ENCODE measurements around the gene BYSL.
"Not testable (repeated sequence)": the region's sequence is repeated elsewhere in the genome, so short reads cannot be mapped to it uniquely, and the experiment has no call there.

BYSL gene

DNA sequence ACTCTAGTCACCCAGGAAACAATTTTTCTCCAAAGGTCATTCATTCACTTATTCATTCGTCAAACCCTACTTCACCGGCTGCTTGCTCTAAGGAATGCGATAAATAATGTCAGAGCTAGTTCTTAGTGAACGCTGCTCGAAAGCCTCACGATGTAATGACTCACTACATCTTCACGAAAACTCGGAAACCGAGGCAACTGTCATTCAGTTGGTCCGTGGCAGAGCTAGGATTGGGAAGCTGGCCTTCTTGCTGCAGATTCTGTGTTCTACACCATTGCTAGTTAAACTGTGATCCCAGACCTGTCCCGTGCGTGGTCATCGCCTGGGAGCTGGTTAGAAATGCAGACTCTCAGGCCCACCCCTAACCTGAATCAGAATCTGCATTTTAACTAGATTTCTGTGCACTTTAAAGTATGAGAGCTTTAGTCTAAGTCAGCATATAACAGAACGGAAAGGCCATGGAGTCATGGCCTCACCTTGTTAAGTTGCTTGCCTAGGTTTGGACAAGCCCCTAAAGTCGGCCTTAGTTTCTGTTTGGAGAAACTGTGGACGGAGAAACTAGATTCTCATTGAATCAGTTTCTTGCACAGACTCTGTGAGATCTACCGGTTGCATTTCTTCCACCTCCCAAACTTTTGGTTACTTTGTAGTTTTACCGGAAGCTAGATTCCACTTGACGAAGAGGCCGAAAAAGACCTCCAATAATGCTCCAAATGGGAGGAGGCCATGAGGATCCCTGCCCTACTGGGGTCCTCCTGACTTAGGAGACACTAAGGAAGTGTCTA, 21.0 kb downstream of the BYSL start:
- DNase-seq: no peak

- DNase-seq: not testable (repeated sequence)
Measured at GRCh38 chr6:41942882-41943281, 21.6 kb downstream of the BYSL start.

DNA sequence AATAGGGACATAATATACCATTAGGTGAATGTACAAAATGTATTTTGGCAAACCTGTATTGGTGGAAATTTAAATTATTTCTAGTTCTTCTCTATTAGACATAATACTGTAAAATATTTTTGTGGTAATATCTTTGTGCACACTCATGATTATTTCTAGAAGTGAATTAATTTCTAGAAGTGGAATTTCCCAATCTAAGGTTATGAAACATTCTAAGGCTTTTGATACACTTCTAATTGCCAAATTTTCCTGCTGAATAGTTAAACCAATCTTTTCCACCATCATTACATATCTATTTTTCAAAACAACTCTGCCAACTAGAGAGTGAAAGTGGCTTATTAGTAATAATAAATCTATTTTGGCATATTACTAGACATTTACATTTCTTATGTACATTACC, 22.2 kb downstream of the BYSL start:
- DNase-seq: no peak

DNA sequence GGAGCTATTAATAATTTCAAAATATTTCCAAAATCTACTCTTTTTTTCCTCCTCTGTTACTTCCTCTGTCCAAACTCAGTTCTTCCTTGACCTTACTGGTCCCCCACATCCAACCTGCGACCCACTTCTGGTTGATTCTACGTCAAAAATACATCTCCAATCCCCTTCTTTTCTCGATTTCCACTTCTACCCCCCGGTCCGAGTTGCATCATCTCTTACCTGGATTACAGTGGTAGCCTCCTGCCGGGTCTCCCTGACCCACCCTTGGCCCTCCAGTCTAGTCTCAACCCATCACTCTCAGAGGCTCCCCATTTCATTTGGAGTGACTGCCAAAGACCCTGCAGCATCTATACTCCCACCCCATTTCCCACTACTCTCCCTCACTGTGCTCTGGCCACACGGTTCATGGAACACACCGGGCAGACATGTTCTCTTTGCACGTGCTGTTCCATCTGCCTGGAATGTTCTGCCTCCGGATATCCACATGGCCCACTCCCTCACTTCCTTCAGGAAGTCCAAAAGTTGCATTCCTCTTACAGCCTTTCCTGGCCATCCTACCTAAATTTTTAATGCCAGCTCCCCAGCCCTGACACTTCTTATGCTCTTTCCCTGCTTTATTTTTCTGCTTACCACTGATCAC, 26.4 kb downstream of the BYSL start:
- no peak for DNase-seq

GRCh38 chr6:41954668-41955067, 33.4 kb downstream of the BYSL start:
- no peak for DNase-seq

GRCh38 chr6:41955412-41955811, 34.1 kb downstream of the BYSL start:
- no peak for DNase-seq

DNA sequence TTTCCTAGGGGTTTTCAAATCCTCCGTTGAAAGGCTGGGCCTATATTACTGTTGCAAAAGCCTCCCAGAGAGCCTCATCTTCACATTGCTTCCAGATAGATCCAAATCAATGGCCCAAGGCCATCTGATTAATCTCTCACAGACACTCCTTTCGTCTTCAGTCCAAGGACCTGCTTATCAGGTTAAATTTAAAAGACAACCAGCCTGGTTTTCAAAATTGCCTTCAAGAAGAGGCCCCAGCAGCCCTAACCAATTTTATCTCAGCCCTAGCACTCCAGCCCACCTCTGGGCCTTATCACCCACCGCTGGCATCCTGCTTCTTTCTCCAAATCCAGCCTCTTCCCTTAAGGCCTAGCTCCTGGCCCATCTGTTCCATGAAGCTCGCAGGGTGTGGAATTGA, 35.8 kb downstream of the BYSL start:
- no peak for DNase-seq

DNA sequence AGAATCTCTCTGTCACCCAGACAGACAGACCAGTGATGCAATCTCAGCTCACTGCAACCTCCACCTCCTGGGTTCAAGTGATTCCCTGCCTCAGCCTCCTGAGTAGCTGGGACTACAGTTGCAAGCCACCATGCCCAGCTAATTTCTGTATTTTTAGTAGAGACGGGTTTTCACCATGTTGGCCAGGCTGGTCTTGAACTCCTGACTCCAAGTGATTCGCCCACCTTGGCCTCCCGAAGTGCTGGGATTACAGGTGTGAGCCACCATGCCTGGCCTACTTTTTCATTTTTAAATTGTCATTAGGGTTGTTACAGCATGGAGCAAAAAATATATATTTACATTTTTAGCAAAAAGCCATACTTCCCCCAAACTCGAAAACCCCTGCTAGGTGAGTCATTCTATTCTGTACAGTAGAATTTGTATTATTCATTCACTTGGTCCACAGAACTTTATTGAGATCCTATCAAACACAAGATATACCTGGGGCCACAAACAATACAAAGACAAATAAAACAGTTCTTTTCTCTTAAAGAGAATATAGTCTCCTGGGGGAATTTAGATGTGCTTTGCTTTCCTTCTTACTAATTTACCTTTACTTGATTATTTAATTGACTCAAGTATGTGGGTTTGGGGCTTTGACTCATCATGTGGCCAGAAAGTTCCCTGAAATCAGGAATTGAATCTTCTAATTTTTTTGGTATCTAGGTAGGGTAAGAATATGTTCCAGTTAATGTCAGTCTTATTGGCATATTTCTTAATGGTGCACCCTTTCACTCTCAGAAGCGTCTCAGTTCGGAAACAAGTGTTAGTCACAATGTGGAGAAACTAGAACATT, 36.9 kb downstream of the BYSL start:
- DNase-seq: no peak

DNA sequence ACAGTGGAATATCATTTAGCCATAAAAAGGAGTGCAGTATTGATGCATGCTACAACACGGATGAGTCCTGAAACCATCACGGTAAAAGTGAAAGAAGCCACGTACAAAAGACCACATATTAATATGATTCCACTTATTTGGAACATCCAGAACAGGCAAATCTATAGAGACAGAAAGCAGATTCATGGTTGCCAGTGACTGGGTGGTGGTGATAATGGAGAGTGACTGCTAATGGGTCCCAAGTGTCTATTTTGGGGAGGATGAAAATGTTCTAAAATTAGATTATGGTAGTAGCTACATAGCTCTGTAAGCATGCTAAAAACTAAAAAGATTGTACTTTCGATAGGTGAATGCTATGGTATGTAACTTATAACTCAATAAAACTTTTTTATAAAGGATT, 38.7 kb downstream of the BYSL start:
- no peak for DNase-seq

DNA sequence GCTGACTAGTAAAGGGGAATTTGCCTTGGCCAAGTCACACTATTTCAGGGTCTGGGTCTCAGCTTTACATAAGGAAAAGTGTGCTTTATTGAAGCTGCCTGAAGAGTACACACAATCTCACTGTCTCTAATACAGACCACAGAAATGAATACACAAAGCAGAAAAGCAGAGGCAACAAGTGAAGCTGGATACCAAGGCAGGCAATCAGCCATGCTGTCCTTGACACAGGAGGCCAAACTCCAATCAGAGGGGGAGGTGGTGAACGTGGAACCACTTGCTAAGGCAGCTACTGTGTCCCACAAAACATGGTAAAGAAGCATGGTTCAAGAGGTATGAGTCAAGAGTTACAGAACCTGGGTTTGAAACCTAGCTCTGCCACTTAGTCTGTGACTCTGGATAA, 42.1 kb downstream of the BYSL start:
- DNase-seq: no peak

DNA sequence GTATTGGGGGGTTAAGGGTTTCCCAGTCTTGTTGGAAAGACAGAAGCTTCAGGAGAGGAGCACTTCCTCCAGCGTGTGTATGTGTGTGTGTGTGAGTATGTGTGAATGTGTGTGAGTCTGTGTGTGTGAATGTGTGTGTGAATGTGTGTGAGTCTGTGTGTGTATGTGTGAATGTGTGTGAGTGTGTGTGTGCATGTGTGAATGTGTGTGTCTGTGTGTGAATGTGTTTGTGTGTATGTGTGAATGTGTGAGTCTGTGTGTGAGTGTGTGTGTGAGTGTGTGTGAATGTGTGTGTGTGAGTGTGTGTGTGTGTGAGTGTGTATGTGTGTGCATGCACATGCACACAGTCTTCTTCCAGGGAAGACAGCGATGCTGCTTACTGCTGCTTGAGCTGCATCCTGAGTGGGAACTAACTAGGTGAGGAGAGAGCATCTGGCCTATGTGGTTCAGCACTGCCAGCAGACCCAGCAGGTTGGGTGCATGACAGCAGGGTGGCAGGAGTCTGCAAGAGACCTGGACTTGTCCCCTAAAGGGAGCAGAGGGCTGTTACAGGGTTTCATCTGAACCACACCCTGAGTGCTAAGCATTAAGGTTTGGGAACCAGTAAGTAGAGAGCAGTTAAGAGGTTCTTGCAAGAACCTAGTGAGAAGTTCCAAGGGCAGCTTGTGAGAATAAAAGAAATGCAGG, 43.0 kb downstream of the BYSL start:
- DNase-seq: no peak

- no peak for DNase-seq
Measured at GRCh38 chr6:41965429-41966213, 44.3 kb downstream of the BYSL start.

DNA sequence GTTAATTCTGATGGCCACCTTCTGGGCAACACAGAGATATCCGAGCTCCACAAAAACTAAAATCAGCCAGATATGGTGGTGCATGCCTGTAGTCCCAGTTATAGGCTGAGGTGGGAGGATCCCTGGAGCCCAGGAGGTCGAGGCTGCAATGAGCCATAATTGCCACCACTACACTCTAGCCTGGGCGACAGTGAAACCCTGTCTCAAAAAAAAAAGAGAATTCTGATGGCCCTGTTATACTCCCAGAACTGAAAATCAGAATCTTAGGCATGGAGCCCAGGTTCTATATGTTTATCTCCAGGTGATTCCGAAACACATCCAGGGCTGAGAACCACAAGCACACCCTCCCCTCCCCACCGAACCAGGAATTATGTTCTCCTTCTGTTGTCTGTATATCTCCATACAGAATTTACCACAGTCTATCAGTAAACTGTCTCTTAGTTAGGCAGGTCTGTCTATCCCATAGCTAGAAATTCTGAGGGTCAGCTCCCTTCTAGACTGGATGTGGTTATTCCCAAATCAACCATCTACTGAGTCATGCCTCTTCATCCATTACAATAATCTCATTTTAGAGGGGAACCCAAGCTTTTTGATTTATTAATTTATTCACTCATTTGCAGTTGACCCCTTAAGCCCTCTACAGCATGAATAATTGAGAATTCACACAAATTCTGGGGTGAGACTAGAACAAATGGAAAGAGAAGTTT, 45.1 kb downstream of the BYSL start:
- DNase-seq: no peak

GRCh38 chr6:41966961-41967311, 45.6 kb downstream of the BYSL start:
- DNase-seq: no peak

DNA sequence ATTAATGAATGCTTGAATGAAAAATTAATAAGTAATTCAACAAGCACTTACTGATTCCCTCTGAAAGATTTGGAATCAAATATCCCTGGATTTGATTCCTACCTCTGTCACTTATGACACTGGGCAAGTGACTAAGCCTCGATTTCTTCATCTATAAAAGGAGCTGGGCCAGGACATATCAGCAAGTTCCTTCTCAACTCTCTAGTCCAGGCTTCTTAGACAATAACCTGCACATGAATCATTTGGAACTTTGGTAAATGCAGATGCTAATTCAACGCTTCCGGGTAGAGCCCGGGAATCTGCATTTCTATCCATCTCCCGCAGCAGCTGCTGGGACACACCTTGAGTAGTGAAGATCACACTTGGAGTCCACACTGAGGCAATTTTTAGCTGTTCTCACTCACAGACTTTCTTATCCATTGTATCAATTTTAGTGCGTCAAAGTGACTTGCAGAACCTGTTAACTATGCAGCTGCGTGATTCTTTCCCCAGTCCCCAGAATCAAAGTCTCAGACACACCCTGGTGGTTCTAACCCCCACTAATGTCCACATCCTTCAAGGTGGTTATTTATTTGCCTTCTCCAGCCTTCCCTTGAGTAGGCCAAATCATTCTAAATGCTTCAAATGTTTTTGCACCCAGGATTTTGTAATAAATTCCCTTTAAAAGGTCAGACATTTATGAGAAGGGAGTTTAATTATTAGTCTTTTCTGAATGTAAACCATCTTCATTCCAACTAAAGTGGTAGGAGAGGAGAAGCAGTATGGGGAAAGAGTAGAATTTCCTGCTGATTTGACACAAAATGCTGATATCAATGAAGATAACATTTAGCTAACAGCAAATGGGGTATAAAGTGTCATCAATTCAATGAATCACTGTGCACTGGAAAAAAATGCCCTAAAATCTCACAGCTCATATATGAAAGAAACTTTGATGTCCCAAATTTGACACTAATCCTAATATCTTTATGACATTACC, 46.3 kb downstream of the BYSL start:
- no peak for DNase-seq

GRCh38 chr6:41970436-41970846, 49.1 kb downstream of the BYSL start:
- DNase-seq: no peak

- no peak for DNase-seq
Measured at GRCh38 chr6:41972826-41973225, 51.5 kb downstream of the BYSL start.

DNA sequence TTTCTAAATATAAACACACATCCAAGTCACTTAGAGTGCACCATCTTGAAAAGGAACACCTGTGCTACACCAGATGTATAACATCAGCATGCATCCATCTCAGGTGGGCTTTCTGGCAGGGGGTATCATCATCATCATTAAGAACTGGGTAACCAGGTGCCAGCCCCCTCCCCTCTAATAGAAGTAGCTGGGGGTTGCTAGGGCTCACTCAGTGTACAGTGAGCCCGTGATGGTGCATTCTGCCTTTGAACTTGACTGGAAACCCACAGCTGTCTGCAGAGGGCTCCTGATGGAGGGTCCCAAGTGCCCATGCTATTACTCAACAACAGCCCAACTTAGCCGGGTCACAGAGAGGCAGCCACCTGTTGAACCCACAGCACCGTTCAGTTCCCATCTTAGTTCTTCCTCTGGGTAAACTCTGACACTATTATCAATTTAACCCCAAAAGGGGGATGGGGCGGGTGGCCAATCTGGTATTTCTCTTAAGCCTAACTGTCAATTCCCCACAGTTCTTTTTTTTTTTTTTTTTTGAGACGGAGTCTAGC, 53.1 kb downstream of the BYSL start:
- no peak for DNase-seq

DNA sequence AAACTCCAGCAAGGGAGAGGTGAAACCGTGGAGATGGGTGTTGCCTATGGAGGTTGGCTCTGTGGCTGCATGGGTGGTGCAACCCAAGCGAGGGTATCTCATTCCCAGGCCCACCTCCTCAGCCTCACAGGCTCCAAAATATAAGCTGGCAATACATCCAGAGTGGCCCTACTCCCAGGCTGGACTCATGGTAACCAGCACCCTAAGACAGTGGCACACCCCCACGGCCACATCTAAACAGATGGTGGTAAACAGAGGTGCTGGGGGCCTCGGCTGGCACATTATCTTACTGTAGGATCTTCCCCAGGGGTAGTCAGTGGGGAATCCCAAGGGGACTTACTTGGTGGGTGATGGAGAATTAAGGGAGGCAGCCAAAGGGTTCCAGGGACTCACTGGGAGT, 54.0 kb downstream of the BYSL start:
- no peak for DNase-seq

- DNase-seq: no peak
Measured at GRCh38 chr6:41976794-41977484, 55.6 kb downstream of the BYSL start.
